ENCODE results near the gene WBP2NL. TPM values are rescaled to one million over a fixed set of nuclear protein-coding genes. Genes with fewer than 3 reads are reported as not detected.

The WBP2NL gene, protein sequence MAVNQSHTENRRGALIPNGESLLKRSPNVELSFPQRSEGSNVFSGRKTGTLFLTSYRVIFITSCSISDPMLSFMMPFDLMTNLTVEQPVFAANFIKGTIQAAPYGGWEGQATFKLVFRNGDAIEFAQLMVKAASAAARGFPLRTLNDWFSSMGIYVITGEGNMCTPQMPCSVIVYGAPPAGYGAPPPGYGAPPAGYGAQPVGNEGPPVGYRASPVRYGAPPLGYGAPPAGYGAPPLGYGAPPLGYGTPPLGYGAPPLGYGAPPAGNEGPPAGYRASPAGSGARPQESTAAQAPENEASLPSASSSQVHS
- total RNA-seq (2014; rRNA removed; shearing (Covaris generic)), result 0.13 TPM in 1 of 2 replicates, not detected in the other

GRCh38 chr22:41998361-41999261 is at the start of gene WBP2NL:
TSS of gene WBP2NL (plus strand) at chr22:41998788. CDS start at chr22:41998819, 31 bp downstream.

DNA sequence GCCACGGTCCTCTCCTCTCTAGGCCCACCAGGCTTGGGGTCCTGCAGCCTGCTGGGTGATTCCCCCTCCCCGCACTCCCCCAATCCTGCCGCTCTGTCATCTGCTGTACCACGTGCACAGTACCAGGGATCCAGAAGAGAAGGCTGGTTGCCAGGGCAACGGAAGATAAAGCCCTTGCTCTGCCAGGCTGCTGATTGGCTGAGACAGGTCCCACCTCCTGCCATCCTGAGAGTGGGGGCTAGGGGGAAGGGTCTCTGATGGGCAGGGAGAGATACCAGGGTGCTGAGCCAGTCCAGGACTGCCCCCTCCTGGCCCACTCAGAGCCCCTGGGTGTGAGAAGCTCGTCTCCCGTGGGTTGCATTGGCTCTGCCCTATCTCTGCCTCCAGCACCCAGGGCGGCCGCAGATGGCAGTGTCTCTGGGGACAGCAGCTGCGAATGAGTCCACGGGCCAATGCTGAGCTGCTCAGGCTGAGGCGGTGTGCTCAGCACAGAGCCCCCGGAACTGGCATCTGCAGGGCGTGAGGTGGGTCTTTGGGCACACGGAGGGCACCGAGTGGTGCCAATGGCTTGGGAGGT is 46.6 kb upstream of the WBP2NL start, which contains the start of gene SMIM45:
TSS of gene SMIM45 (plus strand) at position 253 of the 577 bp plus-strand sequence.

DNA sequence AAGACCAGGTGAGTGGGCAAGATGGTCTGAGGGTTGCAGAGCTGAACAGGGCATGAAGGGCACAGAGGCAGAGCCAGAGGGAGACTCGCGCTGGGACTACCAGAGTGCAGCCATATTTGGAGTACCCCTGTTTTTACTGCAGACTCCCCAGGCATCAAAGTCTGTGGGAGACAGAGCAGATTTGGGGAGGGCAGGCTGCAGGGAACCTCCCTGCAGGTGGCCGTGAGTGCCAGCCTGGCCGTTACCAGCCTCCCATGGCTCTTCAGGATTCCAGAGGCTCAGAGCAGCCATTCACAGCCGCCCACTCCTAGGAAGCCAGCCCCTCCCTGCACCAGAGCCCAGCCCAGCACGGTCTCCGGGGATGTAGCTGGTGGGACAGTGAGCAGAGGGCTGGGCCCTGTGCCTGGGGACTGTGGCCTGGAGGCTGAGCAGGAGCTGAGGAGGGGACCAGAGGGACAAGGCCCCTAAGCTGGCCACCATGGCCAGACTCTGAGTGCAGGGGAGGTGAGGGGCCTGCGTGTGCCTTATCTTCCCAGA is 29.4 kb upstream of the WBP2NL start, which contains the start of gene SEPTIN3:
TSS of gene SEPTIN3 (plus strand) at position 334 of the 537 bp plus-strand sequence. CDS start 2,050 bp downstream, outside the sequence.

DNA sequence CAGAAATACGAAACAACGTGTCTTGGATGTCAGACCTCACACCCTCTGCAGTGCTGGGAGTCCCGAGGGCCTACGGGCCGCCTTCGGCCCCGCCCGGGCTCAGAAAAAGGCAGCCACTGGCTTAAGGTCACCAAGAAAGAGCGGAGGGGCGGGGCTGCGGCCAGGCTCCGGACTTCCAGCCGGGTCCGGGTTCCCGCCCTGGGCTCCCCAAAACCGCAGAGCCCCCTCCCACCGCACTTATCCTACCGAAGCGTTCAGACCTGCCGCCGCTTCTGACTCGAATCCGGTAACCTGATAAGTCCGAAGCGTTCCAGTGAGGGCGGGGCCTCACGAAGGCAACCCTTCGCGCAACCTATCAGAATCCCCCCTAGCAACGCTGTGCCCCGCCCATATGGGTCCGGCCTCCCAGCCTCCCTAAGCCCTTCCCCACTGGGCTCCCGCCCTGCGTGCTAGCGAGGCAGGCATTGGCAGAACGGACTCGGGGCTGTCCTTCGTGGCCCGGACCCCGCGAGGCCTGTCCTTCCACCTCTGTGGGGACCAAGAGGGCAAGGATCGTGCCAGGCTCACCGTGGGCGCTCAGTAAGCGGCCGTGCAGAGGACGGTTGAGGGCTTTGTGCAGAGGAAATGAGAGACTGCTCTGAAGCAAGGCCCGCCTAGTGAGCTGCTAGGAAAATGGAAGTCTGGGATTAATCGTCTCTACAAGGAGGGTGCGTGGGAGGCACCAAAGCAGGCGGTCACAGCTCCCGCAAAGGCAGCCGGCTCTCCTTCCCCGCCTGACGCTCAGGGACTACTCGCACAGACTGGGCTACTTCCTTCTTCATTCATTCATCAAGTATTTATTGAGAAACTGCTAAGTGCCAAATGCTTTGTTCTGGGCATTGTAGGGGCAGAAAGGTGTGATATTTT is 72.2 kb downstream of the WBP2NL start, which contains the start of gene NAGA:
TSS of gene NAGA (minus strand) at position 296 of the 906 bp plus-strand sequence. CDS start 515 bp downstream, outside the sequence.

GRCh38 chr22:42074132-42074811 is 75.7 kb downstream of the WBP2NL start, which contains the start of gene PHETA2:
TSS of gene PHETA2 (plus strand) at chr22:42074248. CDS start at chr22:42077294, 3,046 bp downstream.

Small RNA genes lying within 50 kb of the gene (small RNA-seq; reads per million reads assigned to genes)
- 0.21 reads per million for gene SNORD13P1

Other genes starting within 250 kb of the WBP2NL start
- 5.6 and 7.4 TPM in 2 replicates for gene CCDC134, start 198.1 kb upstream of the WBP2NL start, total RNA-seq (2014; rRNA removed; shearing (Covaris generic))
- 39.7 and 51.8 TPM in 2 replicates for gene SREBF2, start 165.7 kb upstream of the WBP2NL start, total RNA-seq (2014; rRNA removed; shearing (Covaris generic))
- gene SHISA8, start 83.7 kb upstream of the WBP2NL start, total RNA-seq (2014; rRNA removed; shearing (Covaris generic)), result not detected in 2 replicates
- gene TNFRSF13C, start 72.0 kb upstream of the WBP2NL start, total RNA-seq (2014; rRNA removed; shearing (Covaris generic)), result 0.34 and 0.37 TPM in 2 replicates
- 34.2 and 45.4 TPM in 2 replicates for gene CENPM, start 51.6 kb upstream of the WBP2NL start, total RNA-seq (2014; rRNA removed; shearing (Covaris generic))
- gene SEPTIN3, start 29.3 kb upstream of the WBP2NL start, total RNA-seq (2014; rRNA removed; shearing (Covaris generic)), result 0.57 and 0.98 TPM in 2 replicates
- 12.4 and 12.5 TPM in 2 replicates for gene NAGA, start 72.0 kb downstream of the WBP2NL start, total RNA-seq (2014; rRNA removed; shearing (Covaris generic))
- gene PHETA2, start 75.5 kb downstream of the WBP2NL start, total RNA-seq (2014; rRNA removed; shearing (Covaris generic)), result 0.03 TPM in 1 of 2 replicates, not detected in the other
- 9.1 and 15.2 TPM in 2 replicates for gene SMDT1, start 80.9 kb downstream of the WBP2NL start, total RNA-seq (2014; rRNA removed; shearing (Covaris generic))
- gene NDUFA6, start 92.0 kb downstream of the WBP2NL start, total RNA-seq (2014; rRNA removed; shearing (Covaris generic)), result 60.2 and 64.0 TPM in 2 replicates
- gene CYP2D6, start 132.0 kb downstream of the WBP2NL start, total RNA-seq (2014; rRNA removed; shearing (Covaris generic)), result 0.45 TPM in 2 replicates

Measured in A375 (cell line).